TTC549 (cell line): ENCODE measurements around the gene LRRC72.
"Not testable (repeated sequence)": the region's sequence is repeated elsewhere in the genome, so short reads cannot be mapped to it uniquely, and the experiment has no call there.

Experiments
- FAIRE-seq: peaks from 2 replicates; lab custom pipeline; 2012; peaks lifted over from hg19 to GRCh38; lab: Jason Lieb, UNC

Gene LRRC72

GRCh38 chr7:16526742-16527540, at the start of gene LRRC72:
Gene LRRC72, plus strand, starts transcription at chr7:16526825. Its CDS starts 128 bp downstream, at chr7:16526953.
- no peak for FAIRE-seq

GRCh38 chr7:16479161-16479560, 47.5 kb upstream of the LRRC72 start:
- FAIRE-seq = no peak

- no peak for FAIRE-seq
Observed at GRCh38 chr7:16479591-16479990, 47.0 kb upstream of the LRRC72 start.

- no peak for FAIRE-seq
Observed at GRCh38 chr7:16484453-16485158, 42.0 kb upstream of the LRRC72 start.

- FAIRE-seq = no peak
Observed at GRCh38 chr7:16491148-16491547, 35.5 kb upstream of the LRRC72 start.

- FAIRE-seq = no peak
Observed at GRCh38 chr7:16492513-16493062, 34.0 kb upstream of the LRRC72 start.

- FAIRE-seq = no peak
Observed at GRCh38 chr7:16493266-16493665, 33.4 kb upstream of the LRRC72 start.

- FAIRE-seq = no peak
Observed at GRCh38 chr7:16494551-16494950, 32.1 kb upstream of the LRRC72 start.

GRCh38 chr7:16494955-16495719, 31.5 kb upstream of the LRRC72 start:
- no peak for FAIRE-seq

GRCh38 chr7:16498122-16498521, 28.5 kb upstream of the LRRC72 start:
- FAIRE-seq = no peak

GRCh38 chr7:16502303-16502702, 24.3 kb upstream of the LRRC72 start:
- no peak for FAIRE-seq

- no peak for FAIRE-seq
Observed at GRCh38 chr7:16504019-16504418, 22.6 kb upstream of the LRRC72 start.

GRCh38 chr7:16506422-16506821, 20.2 kb upstream of the LRRC72 start:
- FAIRE-seq = not testable (repeated sequence)

GRCh38 chr7:16509829-16510228, 16.8 kb upstream of the LRRC72 start:
- FAIRE-seq = no peak

GRCh38 chr7:16511314-16511713, 15.3 kb upstream of the LRRC72 start:
- FAIRE-seq = no peak

- FAIRE-seq = no peak
Observed at GRCh38 chr7:16512097-16512496, 14.5 kb upstream of the LRRC72 start.

- FAIRE-seq = no peak
Observed at GRCh38 chr7:16514271-16514670, 12.4 kb upstream of the LRRC72 start.

- FAIRE-seq = no peak
Observed at GRCh38 chr7:16514729-16515128, 11.9 kb upstream of the LRRC72 start.

GRCh38 chr7:16515785-16516685, 10.6 kb upstream of the LRRC72 start:
- no peak for FAIRE-seq

GRCh38 chr7:16519985-16520384, 6.6 kb upstream of the LRRC72 start:
- FAIRE-seq = not testable (repeated sequence)

- FAIRE-seq = no peak
Observed at GRCh38 chr7:16524332-16524731, 2.3 kb upstream of the LRRC72 start.

GRCh38 chr7:16528520-16528919, 1.9 kb downstream of the LRRC72 start:
- FAIRE-seq = no peak
